ENCODE measurements around the gene F9.

F9 gene

DNA sequence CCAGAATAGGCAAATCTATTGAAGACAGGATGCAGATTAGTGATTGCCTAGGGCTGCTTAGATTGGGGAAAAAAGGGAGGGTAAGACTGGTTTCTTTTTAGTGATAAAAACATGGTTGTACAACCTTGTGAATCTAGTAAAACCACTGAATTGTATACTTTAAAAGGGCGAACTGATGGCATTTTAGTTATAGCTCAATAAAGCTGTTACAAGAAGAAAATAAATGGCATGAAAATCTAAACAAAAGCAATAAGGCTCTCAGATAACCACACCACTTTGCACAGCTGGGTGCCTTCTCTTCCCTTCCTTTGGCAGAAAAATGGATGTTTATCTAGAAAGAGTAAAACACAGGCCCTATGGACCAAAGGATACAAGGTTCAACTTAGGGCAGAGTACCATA lies 69.6 kb downstream of the F9 start:
- no peaks in the 10 kb centered on the region for H3K27me3 ChIP-seq (replicated peaks)
- no peaks in the 10 kb centered on the region for H3K36me3 ChIP-seq (replicated peaks)
- H3K27ac ChIP-seq, result no peak overlapping the region
- TF ChIP-seq, protein P1, sequence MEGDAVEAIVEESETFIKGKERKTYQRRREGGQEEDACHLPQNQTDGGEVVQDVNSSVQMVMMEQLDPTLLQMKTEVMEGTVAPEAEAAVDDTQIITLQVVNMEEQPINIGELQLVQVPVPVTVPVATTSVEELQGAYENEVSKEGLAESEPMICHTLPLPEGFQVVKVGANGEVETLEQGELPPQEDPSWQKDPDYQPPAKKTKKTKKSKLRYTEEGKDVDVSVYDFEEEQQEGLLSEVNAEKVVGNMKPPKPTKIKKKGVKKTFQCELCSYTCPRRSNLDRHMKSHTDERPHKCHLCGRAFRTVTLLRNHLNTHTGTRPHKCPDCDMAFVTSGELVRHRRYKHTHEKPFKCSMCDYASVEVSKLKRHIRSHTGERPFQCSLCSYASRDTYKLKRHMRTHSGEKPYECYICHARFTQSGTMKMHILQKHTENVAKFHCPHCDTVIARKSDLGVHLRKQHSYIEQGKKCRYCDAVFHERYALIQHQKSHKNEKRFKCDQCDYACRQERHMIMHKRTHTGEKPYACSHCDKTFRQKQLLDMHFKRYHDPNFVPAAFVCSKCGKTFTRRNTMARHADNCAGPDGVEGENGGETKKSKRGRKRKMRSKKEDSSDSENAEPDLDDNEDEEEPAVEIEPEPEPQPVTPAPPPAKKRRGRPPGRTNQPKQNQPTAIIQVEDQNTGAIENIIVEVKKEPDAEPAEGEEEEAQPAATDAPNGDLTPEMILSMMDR (IDR thresholded peaks at IDR 0.05; ENCODE audit: low read depth, low read length, missing control alignments), result no peak
- DNase-seq, result no peak
- no peak overlapping the region for H3K4me3 ChIP-seq (ENCODE audit: low read depth, low read length)
- in situ Hi-C loops (cut with HindIII; ENCODE audit: low pct_ligation_motif_present, low sequenced_read_pairs), result no loop called here

Measured in brain microvascular endothelial cell (primary cell).